ENCODE results near the gene GALNT10.

GRCh38 chr5:154451957-154452356 lies 261.4 kb downstream of the GALNT10 start:
- TF ChIP-seq CTCF (IDR thresholded peaks at IDR 0.05 in 8 of 11, conservative IDR thresholded peaks at IDR 0.05 in 3 of 11) (no peak), POLR2AphosphoS5 (IDR thresholded peaks at IDR 0.05) (no peak), POLR2A (IDR thresholded peaks at IDR 0.05) (no peak)

Measured in spleen (tissue), 7 donors.